Astrocyte (in vitro differentiated cells and primary cell): ENCODE measurements around the gene KRTAP1-4. TPM values are rescaled to one million over a fixed set of nuclear protein-coding genes. Genes with fewer than 3 reads are reported as not detected.

Experiments
- DNase-seq: peaks from one replicate; pipeline ENCODE4 v3.0.0-alpha.2; 2010; ENCODE audit warnings: low read depth
- FAIRE-seq: peaks from 2 replicates; lab custom pipeline; 2011; peaks lifted over from hg19 to GRCh38; lab: Jason Lieb, UNC
- H2AFZ ChIP-seq: 2 replicates; pipeline ENCODE4 v1.6.0; 2012; ENCODE audit warnings: low read depth, low read length, inconsistent platforms
- H3K27ac ChIP-seq: 2 replicates; pipeline ENCODE4 v1.5.1; 2011; ENCODE audit warnings: low read depth, low read length, inconsistent platforms
- H3K27me3 ChIP-seq: 2 replicates; pipeline ENCODE4 v1.6.0; 2011; ENCODE audit warnings: low read length, inconsistent platforms; ENCODE audit not compliant: insufficient read depth
- H3K36me3 ChIP-seq: 2 replicates; pipeline ENCODE4 v1.5.1; 2011; ENCODE audit warnings: low read length, inconsistent platforms; ENCODE audit not compliant: insufficient read depth
- H3K4me1 ChIP-seq: 2 replicates; pipeline ENCODE4 v1.5.1; 2011; ENCODE audit warnings: low read length, inconsistent platforms; ENCODE audit not compliant: insufficient read depth
- H3K4me2 ChIP-seq: 2 replicates; pipeline ENCODE4 v1.6.0; 2012; ENCODE audit warnings: low read length, inconsistent platforms
- H3K4me3 ChIP-seq: 2 replicates; pipeline ENCODE4 v1.5.1; 2011; ENCODE audit warnings: low read depth, mild to moderate bottlenecking, low read length, inconsistent platforms; ENCODE audit not compliant: insufficient read depth
- H3K79me2 ChIP-seq: 2 replicates; pipeline ENCODE4 v1.6.0; 2012; ENCODE audit warnings: mild to moderate bottlenecking, low read length, inconsistent platforms; ENCODE audit not compliant: insufficient read depth
- H3K9ac ChIP-seq: 2 replicates; pipeline ENCODE4 v1.6.0; 2012; ENCODE audit warnings: mild to moderate bottlenecking, low read length, inconsistent platforms
- H3K9me3 ChIP-seq: 2 replicates; pipeline ENCODE4 v1.5.1; 2012; ENCODE audit warnings: low read depth, mild to moderate bottlenecking, low read length, inconsistent platforms; ENCODE audit not compliant: insufficient read depth
- H4K20me1 ChIP-seq: 2 replicates; pipeline ENCODE4 v1.6.0; 2012; ENCODE audit warnings: low read length, inconsistent platforms; ENCODE audit not compliant: insufficient read depth
- H3K27ac Mint-ChIP-seq: one replicate; pipeline ENCODE4 v1.8.0; 2021; ENCODE audit warnings: mild to moderate bottlenecking, mixed read lengths; ENCODE audit not compliant: unreplicated experiment
- H3K27me3 Mint-ChIP-seq: one replicate; pipeline ENCODE4 v1.8.0; 2021; ENCODE audit warnings: low read depth, mixed read lengths; ENCODE audit not compliant: unreplicated experiment
- H3K36me3 Mint-ChIP-seq: one replicate; pipeline ENCODE4 v1.8.0; 2021; ENCODE audit warnings: low read depth, mixed read lengths; ENCODE audit not compliant: unreplicated experiment
- H3K4me1 Mint-ChIP-seq: one replicate; pipeline ENCODE4 v1.8.0; 2021; ENCODE audit warnings: low read depth, mixed read lengths; ENCODE audit not compliant: unreplicated experiment
- H3K4me3 Mint-ChIP-seq: one replicate; pipeline ENCODE4 v1.8.0; 2021; ENCODE audit warnings: mild to moderate bottlenecking, moderate library complexity, mixed read lengths; ENCODE audit not compliant: unreplicated experiment
- H3K9me3 Mint-ChIP-seq: one replicate; pipeline ENCODE4 v1.8.0; 2021; ENCODE audit warnings: mild to moderate bottlenecking, mixed read lengths; ENCODE audit not compliant: unreplicated experiment
- CTCF ChIP-seq: IDR thresholded peaks from 2 replicates; pipeline ENCODE4 v1.5.1; 2011; ENCODE audit warnings: low read depth, mild to moderate bottlenecking, inconsistent platforms, low read length, moderate library complexity; ENCODE audit not compliant: insufficient read depth
- EZH2 ChIP-seq: IDR thresholded peaks from 2 replicates; pipeline ENCODE4 v1.6.1; 2012; ENCODE audit warnings: mild to moderate bottlenecking, low read length, inconsistent platforms; ENCODE audit not compliant: insufficient read depth
- total RNA-seq: library from RNA; stranded (reverse); gene quantifications from 2 replicates; pipeline ENCODE4 v1.2.1, GENCODE V29; 2021

The KRTAP1-4 gene
- total RNA-seq, 1 donor from 2014 or later: not detected

GRCh38 chr17:40997361-40997760, 32.6 kb downstream of the KRTAP1-4 start:
- no peak overlapping the region for H3K4me3 Mint-ChIP-seq
- H2AFZ ChIP-seq: peak overlapping the region; percentile 24
- no peak overlapping the region for H3K27ac Mint-ChIP-seq
- H3K27me3 ChIP-seq: no peaks in the 10 kb centered on the region
- DNase-seq (no peak), FAIRE-seq (no peak)
- no peaks in the 10 kb centered on the region for H3K9me3 Mint-ChIP-seq
- no peaks in the 10 kb centered on the region for H3K36me3 Mint-ChIP-seq
- H3K4me2 ChIP-seq: peak overlapping the region; percentile 35
- H4K20me1 ChIP-seq: no peaks in the 10 kb centered on the region
- no peak overlapping the region for H3K9ac ChIP-seq
- no peaks in the 10 kb centered on the region for H3K9me3 ChIP-seq
- no peak overlapping the region for H3K4me3 ChIP-seq
- H3K27me3 Mint-ChIP-seq: no peaks in the 10 kb centered on the region
- H3K79me2 ChIP-seq: no peaks in the 10 kb centered on the region
- no peak overlapping the region for H3K27ac ChIP-seq
- no peaks in the 10 kb centered on the region for H3K36me3 ChIP-seq
- TF ChIP-seq EZH2: no peak
- H3K4me1 Mint-ChIP-seq: peaks cover 7% of the 10 kb centered on the region
- no peaks in the 10 kb centered on the region for H3K4me1 ChIP-seq

- Histone ChIP-seq H3K4me3 (no peak overlapping the region), H3K27ac (no peak overlapping the region), H3K9me3 (no peaks in the 10 kb centered on the region), H3K27me3 (no peaks in the 10 kb centered on the region), H3K4me2 (peak overlapping the region; percentile 35), H3K79me2 (no peaks in the 10 kb centered on the region), H2AFZ (no peak overlapping the region), H3K9ac (no peak overlapping the region), H3K36me3 (no peaks in the 10 kb centered on the region), H4K20me1 (no peaks in the 10 kb centered on the region), H3K4me1 (no peaks in the 10 kb centered on the region)
- Mint-ChIP-seq H3K4me3 (no peak overlapping the region), H3K27me3 (no peaks in the 10 kb centered on the region), H3K27ac (no peak overlapping the region), H3K9me3 (no peaks in the 10 kb centered on the region), H3K4me1 (peaks cover 7% of the 10 kb centered on the region), H3K36me3 (no peaks in the 10 kb centered on the region)
- TF ChIP-seq CTCF (no peak), EZH2 (no peak)
- FAIRE-seq (no peak), DNase-seq (peak; percentile 37)
Observed at GRCh38 chr17:40996829-40997228, 33.2 kb downstream of the KRTAP1-4 start.

GRCh38 chr17:40995116-40995515, 34.9 kb downstream of the KRTAP1-4 start:
- no peak for FAIRE-seq
- TF ChIP-seq CTCF: no peak
- TF ChIP-seq EZH2: no peak

More at GRCh38 chr17:40995116-40995515, 34.9 kb downstream of the KRTAP1-4 start:
- H3K36me3 Mint-ChIP-seq: no peaks in the 10 kb centered on the region
- H3K9ac ChIP-seq: no peak overlapping the region
- DNase-seq: no peak
- H3K4me3 ChIP-seq: no peak overlapping the region
- H3K4me3 Mint-ChIP-seq: no peak overlapping the region
- H3K4me2 ChIP-seq: no peak overlapping the region
- no peaks in the 10 kb centered on the region for H3K79me2 ChIP-seq
- no peaks in the 10 kb centered on the region for H3K36me3 ChIP-seq
- H2AFZ ChIP-seq: no peak overlapping the region
- H3K27me3 Mint-ChIP-seq: no peaks in the 10 kb centered on the region
- H3K4me1 ChIP-seq: no peaks in the 10 kb centered on the region
- no peaks in the 10 kb centered on the region for H4K20me1 ChIP-seq
- no peak overlapping the region for H3K27ac Mint-ChIP-seq
- no peak overlapping the region for H3K27ac ChIP-seq
- peaks cover 7% of the 10 kb centered on the region for H3K4me1 Mint-ChIP-seq
- H3K9me3 ChIP-seq: no peaks in the 10 kb centered on the region
- no peaks in the 10 kb centered on the region for H3K9me3 Mint-ChIP-seq
- no peaks in the 10 kb centered on the region for H3K27me3 ChIP-seq
